ENCODE results near the gene KCNIP1. TPM values are rescaled to one million over a fixed set of nuclear protein-coding genes. Genes with fewer than 3 reads are reported as not detected.
A peak's percentile ranks its signal among the peaks of the same experiment; 100 is the strongest.

KCNIP1 gene
- total and polyA plus RNA-seq, 4 donors = 0.13 to 1.8 (median 0.72) TPM

GRCh38 chr5:170538696-170539586, 35.1 kb downstream of the KCNIP1 start:
- 27 to 67% methylated on average over 6 of the region's 6 CpGs for WGBS, 2 donors
- no peak overlapping the region for H3K9ac ChIP-seq (ENCODE audit: insufficient read depth in 1 of 2, low read length in 2 of 2)
- no peak for ATAC-seq (ENCODE audit: insufficient read depth, low FRiP score)

GRCh38 chr5:170540271-170540670, 36.5 kb downstream of the KCNIP1 start:
- 53 to 81% methylated on average over 1 of the region's 1 CpG for WGBS, 2 donors
- no peak for TF ChIP-seq CTCF (IDR thresholded peaks at IDR 0.05; ENCODE audit: control extremely low read depth, extremely low read depth)
- no peaks in the 10 kb centered on the region for H3K36me3 ChIP-seq (ENCODE audit: control insufficient read depth in 4 of 4, insufficient read depth in 4 of 4, low read length in 4 of 4)
- peaks cover 0 to under 1% (median 0%) of the 10 kb centered on the region in 4 donors for H3K9me3 ChIP-seq (ENCODE audit: control insufficient read depth in 4 of 4, insufficient read depth in 3 of 4, low read length in 3 of 4)
- H3K27me3 ChIP-seq (ENCODE audit: control insufficient read depth in 3 of 3, insufficient read depth in 3 of 3, low read length in 2 of 3) = no peaks in the 10 kb centered on the region
- H3K4me3 ChIP-seq = no peak overlapping the region
- peak in 1 of 3 donors; percentile 8 for DNase-seq
- no peak overlapping the region for H3K27ac ChIP-seq (ENCODE audit: low read depth in 1 of 2, low read length in 1 of 2)
- peaks cover 0 to 4% (median 0%) of the 10 kb centered on the region in 5 donors for H3K4me1 ChIP-seq (ENCODE audit: control insufficient read depth in 5 of 5, insufficient read depth in 5 of 5, low read length in 5 of 5)
- no peak for ATAC-seq (ENCODE audit: insufficient read depth, low FRiP score)
- no peak overlapping the region for H3K9ac ChIP-seq (ENCODE audit: insufficient read depth in 1 of 2, low read length in 2 of 2)

More at GRCh38 chr5:170538696-170539586, 35.1 kb downstream of the KCNIP1 start:
- no peak for TF ChIP-seq CTCF (IDR thresholded peaks at IDR 0.05; ENCODE audit: control extremely low read depth, extremely low read depth)
- Histone ChIP-seq H3K36me3 (ENCODE audit: control insufficient read depth in 4 of 4, insufficient read depth in 4 of 4, low read length in 4 of 4) (no peaks in the 10 kb centered on the region), H3K4me3 (no peak overlapping the region), H3K27me3 (ENCODE audit: control insufficient read depth in 3 of 3, insufficient read depth in 3 of 3, low read length in 2 of 3) (no peaks in the 10 kb centered on the region), H3K27ac (ENCODE audit: low read depth in 1 of 2, low read length in 1 of 2) (no peak overlapping the region), H3K4me1 (ENCODE audit: control insufficient read depth in 5 of 5, insufficient read depth in 5 of 5, low read length in 5 of 5) (peaks cover 0 to 4% (median 0%) of the 10 kb centered on the region in 5 donors), H3K9me3 (ENCODE audit: control insufficient read depth in 4 of 4, insufficient read depth in 3 of 4, low read length in 3 of 4) (no peaks in the 10 kb centered on the region)
- peak in 1 of 3 donors; percentile 8 for DNase-seq

GRCh38 chr5:170541146-170541769, 37.4 kb downstream of the KCNIP1 start:
- ATAC-seq (ENCODE audit: insufficient read depth, low FRiP score) (no peak), DNase-seq (peak in 1 of 3 donors; percentile 1)
- Histone ChIP-seq H3K27ac (ENCODE audit: low read depth in 1 of 2, low read length in 1 of 2) (no peak overlapping the region), H3K27me3 (ENCODE audit: control insufficient read depth in 3 of 3, insufficient read depth in 3 of 3, low read length in 2 of 3) (no peaks in the 10 kb centered on the region), H3K9me3 (ENCODE audit: control insufficient read depth in 4 of 4, insufficient read depth in 3 of 4, low read length in 3 of 4) (peaks cover 0 to 3% (median under 1%) of the 10 kb centered on the region in 4 donors), H3K9ac (ENCODE audit: insufficient read depth in 1 of 2, low read length in 2 of 2) (no peak overlapping the region), H3K4me1 (ENCODE audit: control insufficient read depth in 5 of 5, insufficient read depth in 5 of 5, low read length in 5 of 5) (peaks cover 0 to 4% (median 0%) of the 10 kb centered on the region in 5 donors), H3K36me3 (ENCODE audit: control insufficient read depth in 4 of 4, insufficient read depth in 4 of 4, low read length in 4 of 4) (no peaks in the 10 kb centered on the region), H3K4me3 (no peak overlapping the region)
- WGBS, 2 donors = 95 to 100% methylated on average over 1 of the region's 1 CpG
- no peak for TF ChIP-seq CTCF (IDR thresholded peaks at IDR 0.05; ENCODE audit: control extremely low read depth, extremely low read depth)

All from lung (tissue), 12 donors.